ENCODE data around the gene HSH2D. TPM values are rescaled to one million over a fixed set of nuclear protein-coding genes. Genes with fewer than 3 reads are reported as not detected.

Gene HSH2D, protein sequence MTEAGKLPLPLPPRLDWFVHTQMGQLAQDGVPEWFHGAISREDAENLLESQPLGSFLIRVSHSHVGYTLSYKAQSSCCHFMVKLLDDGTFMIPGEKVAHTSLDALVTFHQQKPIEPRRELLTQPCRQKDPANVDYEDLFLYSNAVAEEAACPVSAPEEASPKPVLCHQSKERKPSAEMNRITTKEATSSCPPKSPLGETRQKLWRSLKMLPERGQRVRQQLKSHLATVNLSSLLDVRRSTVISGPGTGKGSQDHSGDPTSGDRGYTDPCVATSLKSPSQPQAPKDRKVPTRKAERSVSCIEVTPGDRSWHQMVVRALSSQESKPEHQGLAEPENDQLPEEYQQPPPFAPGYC
- not detected in 2 replicates for polyA plus RNA-seq (2012; rRNA removed)
- not detected in 2 replicates for polyA plus RNA-seq (2012; cell fraction: cytosol; rRNA removed)
- not detected in 2 replicates for polyA plus RNA-seq (2012; cell fraction: nucleus; rRNA removed)

GRCh38 chr19:16143399-16144215, at the start of gene HSH2D:
Gene HSH2D (plus strand): TSS chr19:16143685. CDS start chr19:16148751, 5,066 bp downstream.
- H3K4me2 ChIP-seq = no peak within 1 kb of the TSS
- POLR2A ChIA-PET = no interaction called here
- DNase-seq = no peak
- H3K79me2 ChIP-seq (ENCODE audit: insufficient read depth) = no peaks in the 10 kb centered on the region
- no peaks in the 10 kb centered on the region for H3K9me2 ChIP-seq
- H4K20me1 ChIP-seq (ENCODE audit: insufficient read depth) = no peaks in the 10 kb centered on the region
- no peaks in the 10 kb centered on the region for H3F3A ChIP-seq (replicated peaks; ENCODE audit: insufficient read depth)
- no peaks in the 10 kb centered on the region; the same call in 1 of the 2 replicates for H3K27me3 ChIP-seq (ENCODE audit: insufficient read depth)
- no peak within 1 kb of the TSS for H3K9ac ChIP-seq
- TF ChIP-seq MAX (IDR thresholded peaks at IDR 0.05; ENCODE audit: low read depth) (no peak), MEF2A (IDR thresholded peaks at IDR 0.05; ENCODE audit: borderline replicate concordance, low read depth) (no peak), TCF12 (IDR thresholded peaks at IDR 0.05) (no peak)
- no peaks in the 10 kb centered on the region for H3K4me1 ChIP-seq (ENCODE audit: control insufficient read depth in 1 of 2, insufficient read depth in 2 of 2, low read depth in 1 of 2, low read length in 1 of 2)
- WGBS (ENCODE audit: low lambda C conversion rate) = 29% methylated on average over 12 of the region's 13 CpGs
- CTCF ChIA-PET = interaction anchor here (1.3 to 1.8 kb wide), 2 partner anchors 41 to 102 kb away, joined by 4 read pairs; partner anchors contain the start of gene FAM32A
- H3K27ac ChIP-seq (ENCODE audit: low read depth in 2 of 2, low read length in 1 of 2) = no peak within 1 kb of the TSS
- no peak within 1 kb of the TSS for H2AFZ ChIP-seq (ENCODE audit: low read depth)
- no peaks in the 10 kb centered on the region for H3K36me3 ChIP-seq (replicated peaks in 1 of 2; ENCODE audit: control insufficient read depth in 1 of 2, insufficient read depth in 2 of 2, low read length in 1 of 2)
- H3K9me3 ChIP-seq = no peaks in the 10 kb centered on the region
- H3K4me3 ChIP-seq (ENCODE audit: low read depth in 2 of 2, low read length in 1 of 2) = no peak within 1 kb of the TSS

- DNase-seq = no peak
- Histone ChIP-seq H2AFZ (ENCODE audit: low read depth) (no peak overlapping the region), H3K9me3 (no peaks in the 10 kb centered on the region), H4K20me1 (ENCODE audit: insufficient read depth) (peaks cover 45% of the 10 kb centered on the region; the same call in 1 of the 2 replicates), H3K4me1 (ENCODE audit: control insufficient read depth in 1 of 2, insufficient read depth in 2 of 2, low read depth in 1 of 2, low read length in 1 of 2) (no peaks in the 10 kb centered on the region), H3K4me3 (ENCODE audit: low read depth in 2 of 2, low read length in 1 of 2) (no peak overlapping the region), H3K4me2 (no peak overlapping the region), H3K36me3 (replicated peaks in 1 of 2; ENCODE audit: control insufficient read depth in 1 of 2, insufficient read depth in 2 of 2, low read length in 1 of 2) (peaks cover 43 to 97% of the 10 kb centered on the region in 2 experiments), H3K9me2 (no peaks in the 10 kb centered on the region), H3F3A (replicated peaks; ENCODE audit: insufficient read depth) (peaks cover 55% of the 10 kb centered on the region), H3K9ac (no peak overlapping the region), H3K27me3 (ENCODE audit: insufficient read depth) (no peaks in the 10 kb centered on the region), H3K79me2 (ENCODE audit: insufficient read depth) (peaks cover 58% of the 10 kb centered on the region), H3K27ac (ENCODE audit: low read depth in 2 of 2, low read length in 1 of 2) (no peak overlapping the region)
- CTCF ChIA-PET = interaction anchor here (0.6 to 1.9 kb wide), 3 partner anchors 17 to 59 kb away, joined by 3 to 10 read pairs (median 5); no protein-coding TSS in a partner anchor
- WGBS (ENCODE audit: low lambda C conversion rate) = 87% methylated on average over 10 of the region's 10 CpGs
- POLR2A ChIA-PET = no interaction called here
- no peak for TF ChIP-seq RXRA (IDR thresholded peaks at IDR 0.05; ENCODE audit: borderline replicate concordance, low read depth)
- TF ChIP-seq, protein P1, sequence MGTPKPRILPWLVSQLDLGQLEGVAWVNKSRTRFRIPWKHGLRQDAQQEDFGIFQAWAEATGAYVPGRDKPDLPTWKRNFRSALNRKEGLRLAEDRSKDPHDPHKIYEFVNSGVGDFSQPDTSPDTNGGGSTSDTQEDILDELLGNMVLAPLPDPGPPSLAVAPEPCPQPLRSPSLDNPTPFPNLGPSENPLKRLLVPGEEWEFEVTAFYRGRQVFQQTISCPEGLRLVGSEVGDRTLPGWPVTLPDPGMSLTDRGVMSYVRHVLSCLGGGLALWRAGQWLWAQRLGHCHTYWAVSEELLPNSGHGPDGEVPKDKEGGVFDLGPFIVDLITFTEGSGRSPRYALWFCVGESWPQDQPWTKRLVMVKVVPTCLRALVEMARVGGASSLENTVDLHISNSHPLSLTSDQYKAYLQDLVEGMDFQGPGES (IDR thresholded peaks at IDR 0.05; ENCODE audit: low read depth, low read length) = no peak
- TF ChIP-seq FOSL2 (IDR thresholded peaks at IDR 0.05; ENCODE audit: borderline replicate concordance, low read depth) = no peak
- no peak for TF ChIP-seq MAX (IDR thresholded peaks at IDR 0.05; ENCODE audit: low read depth)
- no peak for TF ChIP-seq POLR2AphosphoS5 (IDR thresholded peaks at IDR 0.05; ENCODE audit: low read depth, low read length)
- no peak for TF ChIP-seq TEAD4 (IDR thresholded peaks at IDR 0.05; ENCODE audit: borderline replicate concordance, insufficient read depth)
- no peak for TF ChIP-seq MXI1 (IDR thresholded peaks at IDR 0.05; ENCODE audit: low read depth, low read length)
- TF ChIP-seq SMC3 (IDR thresholded peaks at IDR 0.05; ENCODE audit: low read depth, low read length) = no peak
- TF ChIP-seq, protein P2, sequence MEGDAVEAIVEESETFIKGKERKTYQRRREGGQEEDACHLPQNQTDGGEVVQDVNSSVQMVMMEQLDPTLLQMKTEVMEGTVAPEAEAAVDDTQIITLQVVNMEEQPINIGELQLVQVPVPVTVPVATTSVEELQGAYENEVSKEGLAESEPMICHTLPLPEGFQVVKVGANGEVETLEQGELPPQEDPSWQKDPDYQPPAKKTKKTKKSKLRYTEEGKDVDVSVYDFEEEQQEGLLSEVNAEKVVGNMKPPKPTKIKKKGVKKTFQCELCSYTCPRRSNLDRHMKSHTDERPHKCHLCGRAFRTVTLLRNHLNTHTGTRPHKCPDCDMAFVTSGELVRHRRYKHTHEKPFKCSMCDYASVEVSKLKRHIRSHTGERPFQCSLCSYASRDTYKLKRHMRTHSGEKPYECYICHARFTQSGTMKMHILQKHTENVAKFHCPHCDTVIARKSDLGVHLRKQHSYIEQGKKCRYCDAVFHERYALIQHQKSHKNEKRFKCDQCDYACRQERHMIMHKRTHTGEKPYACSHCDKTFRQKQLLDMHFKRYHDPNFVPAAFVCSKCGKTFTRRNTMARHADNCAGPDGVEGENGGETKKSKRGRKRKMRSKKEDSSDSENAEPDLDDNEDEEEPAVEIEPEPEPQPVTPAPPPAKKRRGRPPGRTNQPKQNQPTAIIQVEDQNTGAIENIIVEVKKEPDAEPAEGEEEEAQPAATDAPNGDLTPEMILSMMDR (IDR thresholded peaks at IDR 0.05) = no peak
- TF ChIP-seq TCF12 (IDR thresholded peaks at IDR 0.05) = no peak
- TF ChIP-seq TAF1 (IDR thresholded peaks at IDR 0.05; ENCODE audit: borderline replicate concordance, low read depth, low read length) = no peak
- TF ChIP-seq USF2 (IDR thresholded peaks at IDR 0.05; ENCODE audit: borderline replicate concordance, low read depth, low read length) = no peak
- TF ChIP-seq YY1 (IDR thresholded peaks at IDR 0.05; ENCODE audit: low read depth) = no peak
Observed at GRCh38 chr19:16094360-16095070, 49.0 kb upstream of the HSH2D start.

Data from SK-N-SH (cell line).